ENCODE data around the gene STUM.

- TF ChIP-seq CTCF (IDR thresholded peaks at IDR 0.05) (no peak), EZH2phosphoT487 (IDR thresholded peaks at IDR 0.05) (no peak)
These were observed 38.1 kb upstream of the STUM start for GRCh38 chr1:226510453-226510852.

Data from neural progenitor cell (in vitro differentiated cells).